DMS 273 (cell line): ENCODE data around the gene NOL3.

ENCODE experiments used
- DNase-seq: peaks from one replicate; lab custom pipeline; 2025; ENCODE audit not compliant: unreplicated experiment; lab: John Stamatoyannopoulos, UW

The NOL3 gene

GRCh38 chr16:67169642-67170167 is 633 bp upstream of the NOL3 start:
- peak; percentile 78 for DNase-seq

- DNase-seq: peak; percentile 68
Observed at GRCh38 chr16:67170949-67171649, 761 bp downstream of the NOL3 start.

- no peak for DNase-seq
Observed at GRCh38 chr16:67173323-67173722, 3.0 kb downstream of the NOL3 start.

- peak; percentile 96 for DNase-seq
Observed at GRCh38 chr16:67173808-67174705, 3.7 kb downstream of the NOL3 start.

DNA sequence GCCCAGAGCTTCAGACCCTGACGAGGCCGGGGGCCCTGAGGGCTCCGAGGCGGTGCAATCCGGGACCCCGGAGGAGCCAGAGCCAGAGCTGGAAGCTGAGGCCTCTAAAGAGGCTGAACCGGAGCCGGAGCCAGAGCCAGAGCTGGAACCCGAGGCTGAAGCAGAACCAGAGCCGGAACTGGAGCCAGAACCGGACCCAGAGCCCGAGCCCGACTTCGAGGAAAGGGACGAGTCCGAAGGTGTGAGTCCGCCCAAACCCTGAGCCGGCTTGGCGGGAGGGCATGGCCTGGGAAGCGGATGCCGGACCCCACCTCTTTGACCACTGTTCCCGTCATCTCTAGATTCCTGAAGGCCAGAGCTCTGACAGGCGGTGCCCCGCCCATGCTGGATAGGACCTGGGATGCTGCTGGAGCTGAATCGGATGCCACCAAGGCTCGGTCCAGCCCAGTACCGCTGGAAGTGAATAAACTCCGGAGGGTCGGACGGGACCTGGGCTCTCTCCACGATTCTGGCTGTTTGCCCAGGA is 4.4 kb downstream of the NOL3 start:
- no peak for DNase-seq

- DNase-seq: no peak
Observed at GRCh38 chr16:67176662-67177061, 6.3 kb downstream of the NOL3 start.

DNA sequence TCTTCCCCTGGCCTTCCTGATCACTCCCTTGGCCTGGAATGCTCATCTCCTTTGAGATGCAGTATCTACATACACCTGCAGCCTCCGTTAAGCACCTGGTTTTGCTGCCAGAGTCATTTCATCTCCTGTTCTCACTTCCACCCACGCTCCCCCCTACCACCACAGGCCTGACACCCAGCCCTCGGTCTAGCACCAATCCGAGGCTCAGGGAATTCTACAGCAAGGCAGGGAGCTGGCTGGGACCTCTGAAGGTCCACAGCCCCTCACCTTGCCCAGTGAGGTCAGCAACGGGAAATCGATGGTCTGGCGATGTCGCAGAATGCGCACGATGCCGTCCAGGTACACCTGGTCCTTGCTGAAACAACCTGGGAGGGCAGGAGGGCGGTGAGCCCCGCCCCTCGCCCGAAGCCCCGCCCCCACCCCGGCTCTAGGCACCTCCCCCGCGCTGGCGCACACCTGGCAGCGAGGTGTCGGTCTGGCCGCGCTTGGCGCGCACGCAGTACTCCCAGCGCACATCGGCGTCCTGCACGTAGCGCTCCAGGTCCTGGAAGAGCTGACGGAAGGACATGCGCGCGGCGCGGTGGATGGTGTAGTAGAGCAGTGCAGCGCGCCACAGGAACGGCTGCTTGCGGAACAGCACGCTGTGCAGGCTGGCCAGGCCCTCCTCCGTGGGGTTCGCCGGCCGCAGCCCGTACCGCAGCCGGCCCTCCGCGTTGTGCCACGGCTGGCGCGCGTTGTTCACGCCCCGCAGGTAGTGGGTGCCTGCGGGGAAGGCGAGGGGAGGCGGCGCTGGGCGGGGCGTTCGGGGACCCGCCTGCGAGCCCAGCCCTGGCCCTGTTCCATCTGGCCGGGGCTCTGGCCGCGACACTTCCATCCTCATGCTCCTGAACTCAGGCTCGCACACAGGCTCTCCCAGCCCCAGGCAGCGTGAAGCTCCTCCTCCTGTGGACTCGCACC is 7.7 kb downstream of the NOL3 start:
- DNase-seq: peak; percentile 87

- peak; percentile 50 for DNase-seq
Observed at GRCh38 chr16:67179421-67180080, 9.2 kb downstream of the NOL3 start.

- DNase-seq: no peak
Observed at GRCh38 chr16:67180166-67180565, 9.8 kb downstream of the NOL3 start.

- DNase-seq: peak; percentile 72
Observed at GRCh38 chr16:67181346-67181745, 11.0 kb downstream of the NOL3 start.

DNA sequence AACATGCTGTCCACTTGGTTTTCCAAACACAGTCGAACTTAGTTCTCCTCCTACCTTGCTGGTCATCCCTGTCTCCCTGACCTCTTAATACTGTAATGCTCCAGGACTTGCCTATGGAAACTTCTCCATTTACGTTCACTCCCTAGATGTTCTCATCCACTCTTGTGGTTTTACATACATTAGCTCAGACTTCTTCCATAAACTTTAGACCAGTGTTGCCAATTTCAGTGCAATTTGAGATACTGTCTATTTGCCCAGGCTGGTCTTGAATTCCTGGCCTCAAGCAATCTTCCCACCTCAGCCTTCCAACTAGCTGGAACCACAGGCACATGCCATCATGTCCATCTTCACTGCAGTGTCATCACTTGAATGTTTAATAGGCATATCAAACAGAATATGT is 11.9 kb downstream of the NOL3 start:
- DNase-seq: no peak

- no peak for DNase-seq
Observed at GRCh38 chr16:67183284-67183626, 12.9 kb downstream of the NOL3 start.

DNA sequence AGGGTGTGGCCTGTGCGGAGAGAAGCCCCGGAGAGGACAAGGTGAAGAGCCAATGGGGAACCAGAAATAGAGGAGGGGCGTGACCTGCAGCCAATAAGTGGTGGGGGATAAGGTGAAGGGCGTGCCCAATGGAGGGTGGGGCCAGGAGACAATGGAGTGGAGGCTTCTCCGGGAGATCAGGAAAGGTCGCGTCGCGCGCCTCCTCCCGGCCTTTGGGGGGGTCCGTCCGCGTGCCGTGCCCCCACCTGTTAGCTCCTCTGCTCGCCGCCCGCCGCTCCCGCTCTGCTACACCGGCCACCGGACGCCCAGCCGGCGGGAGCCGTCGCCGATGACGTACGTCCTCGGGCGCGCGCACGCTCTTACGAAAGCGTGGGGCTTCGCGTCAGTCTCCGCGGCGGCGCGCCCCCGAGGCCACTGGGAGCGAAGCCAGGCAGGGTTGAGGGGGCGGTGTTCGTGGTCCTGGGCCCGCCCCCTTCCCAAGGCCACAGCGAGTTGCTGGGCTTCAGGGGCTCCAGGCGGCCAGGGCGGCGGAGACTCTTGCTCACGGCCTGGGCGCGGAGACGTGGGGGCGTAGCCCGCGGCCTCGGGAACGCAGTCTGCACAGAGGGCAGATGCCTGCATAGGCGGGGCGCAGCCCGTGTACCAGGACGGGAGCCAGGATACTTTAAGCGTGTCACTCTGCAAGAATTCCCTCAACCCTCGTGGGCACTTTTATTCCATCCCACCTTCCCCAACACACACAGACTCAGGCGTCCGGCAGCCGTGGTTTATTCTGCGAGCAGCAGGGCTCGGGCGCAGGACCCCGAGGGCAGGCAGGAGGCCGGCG is 13.5 kb downstream of the NOL3 start, which contains the start of gene MATCAP1:
Gene MATCAP1 (minus strand): TSS at position 337 of the 826 bp plus-strand sequence. CDS start 3,353 bp downstream, outside the sequence.
- DNase-seq: peak; percentile 98

- DNase-seq: peak; percentile 87
Observed at GRCh38 chr16:67184453-67184994, 14.2 kb downstream of the NOL3 start.

- DNase-seq: peak; percentile 90
Observed at GRCh38 chr16:67184995-67185650, 14.8 kb downstream of the NOL3 start.

DNA sequence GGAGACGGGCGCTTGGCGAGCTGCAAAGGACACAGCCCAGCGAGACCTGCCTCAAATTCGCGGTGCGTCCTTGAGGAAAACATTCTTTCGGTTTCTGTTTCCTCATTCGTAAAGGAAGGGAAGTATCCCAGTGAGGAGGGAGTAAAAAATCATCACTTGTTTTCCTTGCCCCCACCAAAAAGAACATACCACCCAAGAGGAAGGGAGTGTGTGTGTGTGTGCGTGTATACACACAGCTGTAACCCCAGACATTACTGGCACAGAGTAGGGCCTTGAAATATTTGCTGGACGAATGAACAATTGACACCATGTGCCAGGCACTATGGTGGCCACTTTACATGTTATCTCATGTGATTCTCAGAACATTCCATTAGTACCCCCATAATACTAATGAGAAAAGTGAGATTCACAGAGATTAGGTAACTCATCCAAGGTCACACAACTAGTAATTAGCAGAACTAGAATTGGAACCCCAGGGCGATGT is 15.4 kb downstream of the NOL3 start:
- DNase-seq: no peak

GRCh38 chr16:67186550-67186950 is 16.2 kb downstream of the NOL3 start:
- no peak for DNase-seq
